GM23338 (cell line): ENCODE data around the gene EN2. TPM values are rescaled to one million over a fixed set of nuclear protein-coding genes. Genes with fewer than 3 reads are reported as not detected.
A peak's percentile ranks its signal among the peaks of the same experiment; 100 is the strongest.

Experiments used
- ATAC-seq: fragments of 200-7000 bp; cut with Tn5 transposase; 3 replicates; pipeline ENCODE4 v1.9.1; 2020
- DNase-seq: peaks from one replicate; pipeline ENCODE4 v3.0.0-alpha.2; 2015; ENCODE audit warnings: low spot score
- H2AFZ ChIP-seq: fragments of 200-600 bp; sonication (generic); 2 replicates; pipeline ENCODE4 v1.8.0; 2016; ENCODE audit warnings: antibody characterized with exemption, mild to moderate bottlenecking, moderate library complexity
- H3F3A ChIP-seq: fragments of 200-600 bp; sonication (generic); replicated peaks from 2 replicates; pipeline ENCODE4 v1.8.0; 2017; ENCODE audit warnings: antibody characterized with exemption, mixed run types, low read depth
- H3K27ac ChIP-seq: fragments of 200-600 bp; sonication (generic); 2 replicates; pipeline ENCODE4 v1.6.1; 2016; ENCODE audit warnings: low read depth
- H3K27me3 ChIP-seq: fragments of 200-600 bp; sonication (generic); 2 replicates; pipeline ENCODE4 v1.8.0; 2016; ENCODE audit warnings: mild to moderate bottlenecking, mixed run types, moderate library complexity; ENCODE audit not compliant: insufficient read depth
- H3K36me3 ChIP-seq: fragments of 200-600 bp; sonication (generic); 2 replicates; pipeline ENCODE4 v1.8.0; 2016; ENCODE audit warnings: mild to moderate bottlenecking; ENCODE audit not compliant: insufficient read depth
- H3K4me1 ChIP-seq: fragments of 200-600 bp; sonication (generic); 2 replicates; pipeline ENCODE4 v1.8.0; 2016; ENCODE audit warnings: mild to moderate bottlenecking, moderate library complexity; ENCODE audit not compliant: insufficient read depth
- H3K4me2 ChIP-seq: fragments of 200-600 bp; sonication (generic); 2 replicates; pipeline ENCODE4 v1.7.1; 2017; ENCODE audit warnings: mixed run types
- H3K4me3 ChIP-seq: fragments of 200-600 bp; sonication (generic); 2 replicates; pipeline ENCODE4 v1.6.1; 2016; ENCODE audit warnings: mixed run types
- H3K79me2 ChIP-seq: fragments of 200-600 bp; sonication (generic); replicated peaks from 2 replicates; pipeline ENCODE4 v1.8.0; 2017; ENCODE audit warnings: mild to moderate bottlenecking; ENCODE audit not compliant: insufficient read depth
- H3K9me2 ChIP-seq: fragments of 200-600 bp; sonication (generic); 2 replicates; pipeline ENCODE4 v1.8.0; 2017; ENCODE audit not compliant: insufficient read depth
- H4K20me1 ChIP-seq: fragments of 200-600 bp; sonication (generic); replicated peaks from 2 replicates; pipeline ENCODE4 v1.8.0; 2017; ENCODE audit warnings: mild to moderate bottlenecking; ENCODE audit not compliant: insufficient read depth
- H3K27ac Mint-ChIP-seq: 2 replicates; pipeline ENCODE4 v1.8.0; 2020; ENCODE audit warnings: inconsistent platforms, mild to moderate bottlenecking, moderate library complexity, mixed read lengths
- H3K27me3 Mint-ChIP-seq: 3 replicates; pipeline ENCODE4 v1.8.0; 2022; ENCODE audit warnings: low read depth, mild to moderate bottlenecking, moderate library complexity, mixed read lengths, inconsistent platforms; ENCODE audit not compliant: insufficient read depth, poor library complexity
- H3K36me3 Mint-ChIP-seq: 3 replicates; pipeline ENCODE4 v1.8.0; 2021; ENCODE audit warnings: low read depth, mild to moderate bottlenecking, inconsistent platforms, moderate library complexity, mixed read lengths
- H3K4me1 Mint-ChIP-seq: 3 replicates; pipeline ENCODE4 v1.8.0; 2020; ENCODE audit warnings: mild to moderate bottlenecking, inconsistent platforms, mixed read lengths
- H3K4me3 Mint-ChIP-seq: 3 replicates; pipeline ENCODE4 v1.8.0; 2021; ENCODE audit warnings: moderate library complexity, mild to moderate bottlenecking, inconsistent platforms, mixed read lengths
- H3K9me3 Mint-ChIP-seq: 3 replicates; pipeline ENCODE4 v1.8.0; 2020; ENCODE audit warnings: moderate library complexity, mild to moderate bottlenecking, inconsistent platforms, mixed read lengths
- CREB1 ChIP-seq: fragments of 250-450 bp; sonication (Bioruptor Pico); IDR thresholded peaks from 2 replicates; pipeline ENCODE4 v1.5.0; 2020; ENCODE audit warnings: low read depth, mild to moderate bottlenecking, moderate library complexity
- ETS1 ChIP-seq: IDR thresholded peaks from 2 replicates; pipeline ENCODE4 v1.6.1; 2016; ENCODE audit warnings: antibody characterized with exemption
- EZH2 ChIP-seq: fragments of 200-600 bp; sonication (generic); IDR thresholded peaks from one replicate; pipeline ENCODE4 v1.8.0; 2017; ENCODE audit warnings: antibody characterized with exemption, mild to moderate bottlenecking, low read depth; ENCODE audit not compliant: unreplicated experiment
- EZH2phosphoT487 ChIP-seq: fragments of 200-600 bp; sonication (generic); IDR thresholded peaks from one replicate; pipeline ENCODE4 v1.8.1; 2018; ENCODE audit warnings: antibody characterized with exemption; ENCODE audit not compliant: unreplicated experiment
- JUNB ChIP-seq: IDR thresholded peaks from one replicate; pipeline ENCODE4 v1.6.1; 2016; ENCODE audit warnings: antibody characterized with exemption; ENCODE audit not compliant: unreplicated experiment
- NANOG ChIP-seq: IDR thresholded peaks from 2 replicates; pipeline ENCODE4 v1.6.1; 2016; ENCODE audit warnings: antibody characterized with exemption, borderline replicate concordance
- STAT1 ChIP-seq: IDR thresholded peaks from one replicate; pipeline ENCODE4 v1.6.1; 2016; ENCODE audit warnings: antibody characterized with exemption; ENCODE audit not compliant: unreplicated experiment
- ZNF462 ChIP-seq: fragments of 250-450 bp; sonication (Bioruptor Pico); IDR thresholded peaks from 2 replicates; pipeline ENCODE4 v1.5.0; 2020; ENCODE audit warnings: mild to moderate bottlenecking, moderate library complexity
- polyA plus RNA-seq: library from polyadenylated mRNA; unstranded; fragments of >200 nt; fragmentation: Nextera tagmentation; extraction: Ambion mirVana; gene quantifications from 2 replicates; pipeline ENCODE4 v1.2.1, GENCODE V29; 2016
- total RNA-seq: library from RNA; depleted of rRNA; stranded (reverse); fragments of >200 nt; shearing (Covaris generic); gene quantifications from 2 replicates; pipeline ENCODE4 v1.2.3, GENCODE V29; 2014

EN2 gene
- total and polyA plus RNA-seq, 2 experiments from 2014 or later, result not detected

GRCh38 chr7:155448632-155449007, 9.3 kb upstream of the EN2 start (continued):
- TF ChIP-seq CREB1 (CRISPR knock-in tag), result no peak

GRCh38 chr7:155449008-155449868, 8.7 kb upstream of the EN2 start:
- ATAC-seq, result peak; percentile 49

More at GRCh38 chr7:155449008-155449868, 8.7 kb upstream of the EN2 start:
- peaks cover 96% of the 10 kb centered on the region for H3K27me3 Mint-ChIP-seq
- H3K36me3 Mint-ChIP-seq, result no peaks in the 10 kb centered on the region
- H3K4me3 ChIP-seq, result peak overlapping the region; percentile 54
- H3K9me2 ChIP-seq, result no peaks in the 10 kb centered on the region
- H3K79me2 ChIP-seq, result no peaks in the 10 kb centered on the region
- H3K4me1 Mint-ChIP-seq, result peaks cover 23% of the 10 kb centered on the region
- H3K4me1 ChIP-seq, result peaks cover 32% of the 10 kb centered on the region
- peak overlapping the region; percentile 79 for H3K4me2 ChIP-seq
- H3K27ac ChIP-seq, result no peak overlapping the region
- H3K36me3 ChIP-seq, result no peaks in the 10 kb centered on the region
- peak overlapping the region; percentile 68 for H3K4me3 Mint-ChIP-seq
- peaks cover 35% of the 10 kb centered on the region for H4K20me1 ChIP-seq
- peaks cover 100% of the 10 kb centered on the region for H3K27me3 ChIP-seq
- DNase-seq, result peak; percentile 72
- no peak for TF ChIP-seq NANOG
- TF ChIP-seq ZNF462 (CRISPR knock-in tag), result no peak
- TF ChIP-seq ETS1, result no peak
- no peak for TF ChIP-seq EZH2phosphoT487
- TF ChIP-seq JUNB, result no peak
- peak; percentile 93 for TF ChIP-seq EZH2
- TF ChIP-seq STAT1, result no peak
- no peak overlapping the region for H3K27ac Mint-ChIP-seq
- H3F3A ChIP-seq, result peaks cover 22% of the 10 kb centered on the region
- H2AFZ ChIP-seq, result peak overlapping the region; percentile 81
- peaks cover 13% of the 10 kb centered on the region; the same call in 2 of the 3 replicates for H3K9me3 Mint-ChIP-seq
